GM13977 (cell line): ENCODE measurements around the gene GPR42.

ENCODE experiments used
- DNase-seq: peaks from one replicate; pipeline ENCODE4 v3.0.0; 2012; ENCODE audit warnings: low spot score
- in situ Hi-C: fragments of 300-500 bp; cut with MboI; formaldehyde crosslinking; loops from one replicate; pipeline ENCODE4 v1.12.0; 2022; ENCODE audit warnings: low sequenced_read_pairs, low pct_unique_long_range_greater_than_20kb, mixed read lengths, inconsistent platforms; ENCODE audit not compliant: unreplicated experiment
- TF ChIP-seq, protein P1 (sequence below): IDR thresholded peaks from 2 replicates; pipeline ENCODE4 v1.5.1; 2012; ENCODE audit warnings: mild to moderate bottlenecking, control low read depth; ENCODE audit not compliant: insufficient read depth; ENCODE audit errors: extremely low read depth, missing control alignments

The GPR42 gene

DNA sequence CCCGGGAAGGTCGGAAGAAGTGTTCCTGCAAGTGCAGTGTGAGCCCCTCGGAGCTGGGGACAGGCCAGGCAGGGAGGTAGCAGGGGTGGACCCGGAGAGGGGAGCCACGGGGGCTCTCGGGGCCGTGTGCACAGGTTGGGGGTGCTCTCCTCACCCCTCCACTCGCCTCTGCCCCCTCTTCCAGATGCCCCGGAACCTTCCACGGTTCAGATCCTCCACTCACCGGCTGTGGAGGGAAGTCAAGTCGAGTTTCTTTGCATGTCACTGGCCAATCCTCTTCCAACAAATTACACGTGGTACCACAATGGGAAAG is 32.9 kb upstream of the GPR42 start:
- DNase-seq, result no peak
- in situ Hi-C loops, result no loop called here
- TF ChIP-seq, protein P1, sequence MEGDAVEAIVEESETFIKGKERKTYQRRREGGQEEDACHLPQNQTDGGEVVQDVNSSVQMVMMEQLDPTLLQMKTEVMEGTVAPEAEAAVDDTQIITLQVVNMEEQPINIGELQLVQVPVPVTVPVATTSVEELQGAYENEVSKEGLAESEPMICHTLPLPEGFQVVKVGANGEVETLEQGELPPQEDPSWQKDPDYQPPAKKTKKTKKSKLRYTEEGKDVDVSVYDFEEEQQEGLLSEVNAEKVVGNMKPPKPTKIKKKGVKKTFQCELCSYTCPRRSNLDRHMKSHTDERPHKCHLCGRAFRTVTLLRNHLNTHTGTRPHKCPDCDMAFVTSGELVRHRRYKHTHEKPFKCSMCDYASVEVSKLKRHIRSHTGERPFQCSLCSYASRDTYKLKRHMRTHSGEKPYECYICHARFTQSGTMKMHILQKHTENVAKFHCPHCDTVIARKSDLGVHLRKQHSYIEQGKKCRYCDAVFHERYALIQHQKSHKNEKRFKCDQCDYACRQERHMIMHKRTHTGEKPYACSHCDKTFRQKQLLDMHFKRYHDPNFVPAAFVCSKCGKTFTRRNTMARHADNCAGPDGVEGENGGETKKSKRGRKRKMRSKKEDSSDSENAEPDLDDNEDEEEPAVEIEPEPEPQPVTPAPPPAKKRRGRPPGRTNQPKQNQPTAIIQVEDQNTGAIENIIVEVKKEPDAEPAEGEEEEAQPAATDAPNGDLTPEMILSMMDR, result no peak

GRCh38 chr19:35340431-35340830 is 30.4 kb upstream of the GPR42 start:
- TF ChIP-seq, protein P1, result no peak
- in situ Hi-C loops, result no loop called here
- DNase-seq, result no peak

DNA sequence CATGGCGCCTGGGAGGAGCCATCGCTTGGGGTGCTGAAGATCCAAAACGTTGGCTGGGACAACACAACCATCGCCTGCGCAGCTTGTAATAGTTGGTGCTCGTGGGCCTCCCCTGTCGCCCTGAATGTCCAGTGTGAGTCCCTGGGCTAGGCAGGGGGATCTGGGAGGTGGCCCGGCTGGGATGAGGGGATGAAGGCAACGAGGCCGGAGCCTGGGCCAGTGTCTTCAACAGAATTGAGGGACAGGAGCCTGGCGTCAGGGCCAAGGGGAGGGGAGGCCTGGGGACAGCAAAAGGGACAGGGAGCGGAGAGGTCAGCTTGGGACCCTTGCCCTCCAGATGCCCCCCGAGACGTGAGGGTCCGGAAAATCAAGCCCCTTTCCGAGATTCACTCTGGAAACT is 29.9 kb upstream of the GPR42 start:
- in situ Hi-C loops, result no loop called here
- TF ChIP-seq, protein P1, result no peak
- DNase-seq, result peak; percentile 3

GRCh38 chr19:35341565-35342225 is 29.2 kb upstream of the GPR42 start:
- in situ Hi-C loops, result no loop called here
- TF ChIP-seq, protein P1, result no peak
- peak; percentile 2 for DNase-seq

DNA sequence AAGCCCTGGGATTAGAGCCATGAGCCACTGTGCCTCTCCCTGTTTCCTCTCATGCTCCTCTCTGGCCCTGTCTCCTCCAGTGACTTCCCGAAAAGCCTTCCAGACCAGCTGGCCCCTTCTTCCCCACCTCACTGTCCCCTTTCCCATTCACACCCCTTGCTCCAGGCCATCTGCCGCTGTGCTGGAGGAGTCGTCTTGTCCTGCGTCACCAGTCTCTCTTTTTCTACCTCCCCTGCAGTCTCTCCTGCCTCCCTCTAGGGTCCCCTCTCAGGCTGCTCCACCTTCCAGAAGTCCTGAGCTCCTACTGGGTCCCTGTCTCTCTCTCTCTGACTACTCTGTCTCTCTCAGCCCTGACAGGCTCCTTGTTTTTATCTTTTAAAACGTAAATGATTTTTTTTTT is 28.4 kb upstream of the GPR42 start:
- in situ Hi-C loops, result no loop called here
- no peak for DNase-seq
- TF ChIP-seq, protein P1, result no peak

DNA sequence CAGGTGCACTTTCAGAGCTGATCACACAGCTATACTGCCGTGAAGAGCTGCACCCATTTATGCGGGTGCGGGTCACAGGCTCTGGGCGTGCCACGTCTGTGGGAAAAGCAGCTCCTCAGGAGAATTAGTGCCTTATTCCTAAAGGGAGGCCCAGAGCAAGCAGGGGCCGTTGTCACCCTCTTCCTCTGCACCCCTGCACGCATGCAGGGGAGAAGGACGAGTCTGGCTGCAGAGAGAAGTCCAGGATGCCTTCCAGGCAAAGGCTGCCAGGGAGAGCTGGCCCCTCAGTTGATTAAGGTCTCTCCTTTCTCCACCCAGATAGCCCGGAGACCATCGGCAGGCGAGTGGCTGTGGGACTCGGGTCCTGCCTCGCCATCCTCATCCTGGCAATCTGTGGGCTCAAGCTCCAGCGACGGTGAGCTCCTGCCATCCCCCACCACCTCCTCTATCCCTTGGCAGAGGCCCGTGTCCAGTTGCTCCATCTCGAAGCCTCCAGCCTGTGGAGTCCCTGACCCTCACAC is 26.3 kb upstream of the GPR42 start:
- no peak for DNase-seq
- TF ChIP-seq, protein P1, result no peak
- in situ Hi-C loops, result loop anchor here (5.0 kb wide), 1 partner anchor 123 kb away; no protein-coding TSS in a partner anchor
